T-helper 2 cell treated with Interferon-gamma antibody and Interleukin-4, amounts not matched to agents 5 μg/mL and 100 μg/mL, for 36 hours (primary cell): ENCODE results near the gene OR52B6.

Experiments
- DNase-seq: peaks from one replicate; pipeline ENCODE4 v3.0.0; 2021; ENCODE audit warnings: low spot score
- H3K27ac Mint-ChIP-seq: one replicate; pipeline ENCODE4 v1.8.0; 2021; ENCODE audit warnings: mild to moderate bottlenecking, mixed read lengths
- H3K27me3 Mint-ChIP-seq: one replicate; pipeline ENCODE4 v1.8.0; 2021; ENCODE audit warnings: low read depth, mixed read lengths
- H3K36me3 Mint-ChIP-seq: one replicate; pipeline ENCODE4 v1.8.0; 2021; ENCODE audit warnings: low read depth, mixed read lengths
- H3K4me1 Mint-ChIP-seq: one replicate; pipeline ENCODE4 v1.8.0; 2021; ENCODE audit warnings: low read depth, mixed read lengths
- H3K4me3 Mint-ChIP-seq: one replicate; pipeline ENCODE4 v1.8.0; 2022; ENCODE audit warnings: mild to moderate bottlenecking, moderate library complexity, mixed read lengths
- H3K9me3 Mint-ChIP-seq: one replicate; pipeline ENCODE4 v1.8.0; 2021; ENCODE audit warnings: mixed read lengths

OR52B6 gene

DNA sequence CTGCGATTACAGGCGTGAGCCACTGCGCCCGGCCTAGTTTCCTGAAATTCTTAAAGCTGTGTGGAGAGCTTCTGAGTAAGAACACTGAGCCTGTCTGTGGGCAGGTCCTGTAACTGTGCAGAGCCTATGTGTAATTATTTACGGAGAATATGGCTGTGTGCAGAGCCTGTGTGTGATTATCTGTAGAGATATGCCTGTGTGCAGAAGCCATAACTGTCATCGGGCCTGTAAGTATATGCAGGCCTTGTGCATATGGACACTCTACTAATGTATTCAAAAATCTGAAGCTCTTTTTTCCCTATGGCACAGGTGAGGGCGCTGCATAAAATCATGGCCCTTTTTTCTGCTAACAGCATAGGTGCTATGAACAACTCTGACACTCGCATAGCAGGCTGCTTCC lies at the start of gene OR52B6:
Gene OR52B6, plus strand, starts transcription at position 301 of the 400 bp plus-strand sequence. Its CDS starts 0 bp downstream, at position 301.
- DNase-seq = no peak
- H3K27me3 Mint-ChIP-seq = no peaks in the 10 kb centered on the region
- no peaks in the 10 kb centered on the region for H3K36me3 Mint-ChIP-seq
- H3K27ac Mint-ChIP-seq = no peak within 1 kb of the TSS
- no peak within 1 kb of the TSS for H3K4me3 Mint-ChIP-seq
- H3K9me3 Mint-ChIP-seq = no peaks in the 10 kb centered on the region
- no peaks in the 10 kb centered on the region for H3K4me1 Mint-ChIP-seq

DNA sequence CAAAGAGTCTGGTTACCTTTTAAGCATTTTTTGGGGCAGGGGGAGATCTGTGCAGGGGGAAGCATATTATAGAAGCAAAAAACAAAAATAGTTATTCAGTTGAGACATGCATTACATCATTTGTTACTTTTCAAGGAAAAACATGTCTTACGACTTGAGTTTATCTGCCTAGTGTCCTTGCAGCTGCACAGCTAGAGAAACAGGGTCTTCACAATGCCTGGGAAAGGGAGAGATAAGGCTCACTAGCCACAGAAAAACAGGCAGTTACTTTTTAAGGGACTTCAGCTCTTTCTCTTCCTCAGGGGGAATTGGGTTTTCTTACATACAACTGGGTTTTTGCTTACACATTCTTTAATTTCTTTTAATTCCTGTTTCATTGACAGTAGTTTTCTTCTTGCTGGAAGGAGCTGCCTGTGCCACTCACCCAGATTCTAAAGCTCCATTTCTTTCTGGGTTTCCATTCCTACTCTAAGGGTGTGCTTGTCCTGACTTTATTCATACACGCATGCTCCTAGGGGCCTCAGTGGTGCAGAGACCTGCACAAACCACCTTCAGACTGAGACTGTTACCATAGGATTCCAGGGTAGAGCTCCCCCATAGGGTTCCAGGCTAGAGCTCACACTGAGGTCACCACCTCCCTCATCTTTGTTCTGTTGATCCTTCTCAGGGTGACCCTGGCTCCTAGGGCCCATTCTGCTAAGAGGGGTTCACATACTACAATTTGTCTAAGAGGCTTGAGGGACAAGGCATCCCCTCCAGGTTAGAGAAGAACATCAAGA lies 49.4 kb upstream of the OR52B6 start:
- Mint-ChIP-seq H3K36me3 (no peaks in the 10 kb centered on the region), H3K27ac (no peak overlapping the region), H3K9me3 (no peaks in the 10 kb centered on the region), H3K4me3 (no peak overlapping the region), H3K4me1 (no peaks in the 10 kb centered on the region), H3K27me3 (no peaks in the 10 kb centered on the region)
- no peak for DNase-seq

DNA sequence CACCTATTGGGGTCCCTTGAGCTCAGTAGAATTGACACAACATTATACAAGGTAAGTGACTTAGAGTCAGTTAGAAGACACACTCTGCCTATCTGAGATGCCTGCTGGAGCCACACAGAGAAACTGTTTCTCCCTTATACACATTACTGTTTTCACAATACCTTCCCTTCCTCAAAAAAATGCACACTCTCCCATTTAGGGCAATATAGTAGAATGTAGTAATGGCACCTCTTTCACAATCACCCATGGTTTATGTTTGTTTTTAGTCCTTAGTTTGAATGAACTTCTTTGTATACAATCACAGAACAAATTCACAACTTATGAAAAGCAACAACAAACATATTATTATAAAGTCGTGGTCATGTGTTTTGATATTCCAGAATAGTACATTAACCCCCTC lies 46.6 kb upstream of the OR52B6 start:
- Mint-ChIP-seq H3K27me3 (peaks cover 2% of the 10 kb centered on the region), H3K4me1 (no peaks in the 10 kb centered on the region), H3K36me3 (no peaks in the 10 kb centered on the region), H3K27ac (no peak overlapping the region), H3K4me3 (no peak overlapping the region), H3K9me3 (no peaks in the 10 kb centered on the region)
- no peak for DNase-seq

- peaks cover 2% of the 10 kb centered on the region for H3K27me3 Mint-ChIP-seq
- no peak overlapping the region for H3K4me3 Mint-ChIP-seq
- H3K4me1 Mint-ChIP-seq = no peaks in the 10 kb centered on the region
- no peaks in the 10 kb centered on the region for H3K9me3 Mint-ChIP-seq
- H3K27ac Mint-ChIP-seq = no peak overlapping the region
- H3K36me3 Mint-ChIP-seq = no peaks in the 10 kb centered on the region
- no peak for DNase-seq
Observed at GRCh38 chr11:5536482-5536881, 44.2 kb upstream of the OR52B6 start.

GRCh38 chr11:5541427-5541826 lies 39.2 kb upstream of the OR52B6 start:
- no peak overlapping the region for H3K4me3 Mint-ChIP-seq
- H3K27me3 Mint-ChIP-seq = peaks cover 2% of the 10 kb centered on the region
- no peak overlapping the region for H3K27ac Mint-ChIP-seq
- no peaks in the 10 kb centered on the region for H3K4me1 Mint-ChIP-seq
- H3K36me3 Mint-ChIP-seq = no peaks in the 10 kb centered on the region
- no peak for DNase-seq
- H3K9me3 Mint-ChIP-seq = no peaks in the 10 kb centered on the region

GRCh38 chr11:5546457-5546856 lies 34.2 kb upstream of the OR52B6 start:
- H3K9me3 Mint-ChIP-seq = no peaks in the 10 kb centered on the region
- no peak overlapping the region for H3K27ac Mint-ChIP-seq
- H3K36me3 Mint-ChIP-seq = no peaks in the 10 kb centered on the region
- no peak overlapping the region for H3K4me3 Mint-ChIP-seq
- H3K27me3 Mint-ChIP-seq = no peaks in the 10 kb centered on the region
- no peak for DNase-seq
- no peaks in the 10 kb centered on the region for H3K4me1 Mint-ChIP-seq

DNA sequence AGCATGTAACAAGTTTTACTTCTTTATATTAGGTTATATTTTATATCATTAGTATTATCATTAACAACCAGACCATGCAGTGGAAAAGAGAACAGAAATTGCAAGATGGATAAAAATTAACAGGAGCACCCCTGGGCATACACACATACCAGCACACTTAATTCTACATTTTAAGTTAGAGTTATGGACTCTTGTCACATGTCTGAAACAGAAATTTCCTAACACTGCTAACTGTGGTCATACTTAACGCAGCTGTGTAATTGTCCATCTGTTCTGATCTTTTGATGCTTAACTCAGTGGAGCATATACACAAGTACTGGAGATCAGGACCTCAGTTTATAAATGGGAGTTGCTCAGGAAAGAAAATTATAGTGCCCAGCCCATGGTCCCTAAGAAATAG lies 32.7 kb upstream of the OR52B6 start:
- Mint-ChIP-seq H3K4me1 (no peaks in the 10 kb centered on the region), H3K27ac (no peak overlapping the region), H3K4me3 (no peak overlapping the region), H3K27me3 (peaks cover 3% of the 10 kb centered on the region), H3K36me3 (no peaks in the 10 kb centered on the region), H3K9me3 (no peaks in the 10 kb centered on the region)
- DNase-seq = no peak

DNA sequence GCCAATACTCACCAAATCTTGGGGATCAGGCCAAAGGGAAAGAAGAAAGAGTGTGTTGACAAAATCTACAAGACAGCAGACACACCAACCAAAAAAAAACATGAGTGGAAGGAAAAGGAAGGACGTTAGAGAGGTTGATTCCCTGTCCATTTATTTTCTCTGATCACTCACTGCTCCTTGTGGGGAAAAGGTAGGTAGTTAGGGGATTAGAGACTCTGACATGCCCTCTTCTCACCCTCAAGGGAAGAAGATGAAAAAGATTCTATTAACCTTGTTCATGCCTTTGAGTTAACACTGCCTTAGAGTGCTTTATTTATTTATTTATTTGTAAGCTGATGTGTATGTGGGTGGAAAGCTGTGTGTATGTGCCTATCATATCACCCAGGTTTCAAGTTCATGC lies 32.2 kb upstream of the OR52B6 start, which contains the start of gene OR52H1:
Gene OR52H1, minus strand, starts transcription at position 101 of the 400 bp plus-strand sequence. CDS start 3,035 bp downstream, outside the sequence.
- Mint-ChIP-seq H3K36me3 (no peaks in the 10 kb centered on the region), H3K4me1 (no peaks in the 10 kb centered on the region), H3K9me3 (no peaks in the 10 kb centered on the region), H3K27me3 (peaks cover 3% of the 10 kb centered on the region), H3K4me3 (no peak within 1 kb of the TSS), H3K27ac (no peak within 1 kb of the TSS)
- no peak for DNase-seq

GRCh38 chr11:5550440-5551095 lies 30.1 kb upstream of the OR52B6 start:
- no peak for DNase-seq
- no peaks in the 10 kb centered on the region for H3K4me1 Mint-ChIP-seq
- H3K4me3 Mint-ChIP-seq = no peak overlapping the region
- no peaks in the 10 kb centered on the region for H3K36me3 Mint-ChIP-seq
- peaks cover 8% of the 10 kb centered on the region for H3K27me3 Mint-ChIP-seq
- H3K9me3 Mint-ChIP-seq = no peaks in the 10 kb centered on the region
- no peak overlapping the region for H3K27ac Mint-ChIP-seq

DNA sequence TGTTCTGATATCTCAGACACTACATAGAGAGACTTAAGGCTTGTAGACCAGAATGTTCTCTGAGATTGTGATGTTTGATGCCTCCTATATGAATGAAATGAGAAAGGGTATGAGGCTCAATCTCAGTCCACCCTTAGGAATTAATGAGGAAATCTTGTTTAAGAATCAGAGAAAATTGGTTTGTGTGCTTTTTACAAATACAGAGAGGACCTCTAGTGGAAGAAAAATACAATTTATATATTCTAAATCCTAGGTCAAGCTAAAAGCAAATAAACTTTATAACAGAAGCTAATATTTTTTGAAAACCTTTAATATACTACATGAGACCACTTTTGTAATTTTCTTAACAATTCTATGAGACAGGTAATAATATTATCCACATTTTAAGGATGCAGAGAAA lies 27.3 kb upstream of the OR52B6 start:
- Mint-ChIP-seq H3K4me3 (no peak overlapping the region), H3K27me3 (peaks cover 13% of the 10 kb centered on the region), H3K27ac (no peak overlapping the region), H3K9me3 (no peaks in the 10 kb centered on the region), H3K36me3 (no peaks in the 10 kb centered on the region), H3K4me1 (no peaks in the 10 kb centered on the region)
- DNase-seq = no peak

- Mint-ChIP-seq H3K27ac (no peak overlapping the region), H3K4me1 (no peaks in the 10 kb centered on the region), H3K4me3 (no peak overlapping the region), H3K9me3 (no peaks in the 10 kb centered on the region), H3K27me3 (peaks cover 13% of the 10 kb centered on the region), H3K36me3 (no peaks in the 10 kb centered on the region)
- DNase-seq = no peak
Observed at GRCh38 chr11:5556596-5557188, 24.0 kb upstream of the OR52B6 start.

- H3K27me3 Mint-ChIP-seq = peaks cover 10% of the 10 kb centered on the region
- H3K4me3 Mint-ChIP-seq = no peak overlapping the region
- H3K4me1 Mint-ChIP-seq = no peaks in the 10 kb centered on the region
- H3K36me3 Mint-ChIP-seq = no peaks in the 10 kb centered on the region
- DNase-seq = no peak
- no peak overlapping the region for H3K27ac Mint-ChIP-seq
- H3K9me3 Mint-ChIP-seq = no peaks in the 10 kb centered on the region
Observed at GRCh38 chr11:5557751-5558150, 22.9 kb upstream of the OR52B6 start.

GRCh38 chr11:5564259-5565019 lies 16.2 kb upstream of the OR52B6 start:
- DNase-seq = no peak
- Mint-ChIP-seq H3K4me1 (peaks cover 5% of the 10 kb centered on the region), H3K27ac (no peak overlapping the region), H3K27me3 (peaks cover 7% of the 10 kb centered on the region), H3K9me3 (peaks cover 12% of the 10 kb centered on the region), H3K36me3 (peaks cover 1% of the 10 kb centered on the region), H3K4me3 (no peak overlapping the region)

DNA sequence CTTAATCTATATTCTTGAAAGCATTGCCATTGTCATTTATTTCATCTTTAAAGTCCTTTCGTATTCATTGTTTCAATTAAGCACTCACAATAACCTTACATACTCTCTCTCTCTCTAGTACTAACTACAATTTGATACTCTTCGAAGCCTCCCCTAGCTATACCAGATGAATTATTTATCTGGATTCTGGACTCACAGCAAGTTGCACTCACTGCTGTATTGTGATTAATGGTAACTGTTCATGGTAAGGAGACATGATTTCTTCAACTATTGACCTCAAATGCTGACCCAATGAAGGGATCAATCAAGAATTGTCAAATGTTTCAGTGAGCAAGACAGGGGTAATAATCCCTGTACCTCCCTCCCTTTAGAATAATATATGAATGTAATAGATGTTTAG lies 6.0 kb upstream of the OR52B6 start:
- Mint-ChIP-seq H3K4me3 (no peak overlapping the region), H3K9me3 (no peaks in the 10 kb centered on the region), H3K36me3 (no peaks in the 10 kb centered on the region), H3K27me3 (no peaks in the 10 kb centered on the region), H3K4me1 (peaks cover 1% of the 10 kb centered on the region), H3K27ac (no peak overlapping the region)
- no peak for DNase-seq
